ENCODE data around the gene CAPZA1. TPM values are rescaled to one million over a fixed set of nuclear protein-coding genes. Genes with fewer than 3 reads are reported as not detected.

The CAPZA1 gene
- total RNA-seq, 1 experiment from 2014 or later, result 108 TPM

- Histone ChIP-seq H2AK5ac (ENCODE audit: insufficient read length, low read length) (no peak overlapping the region), H3T11ph (ENCODE audit: low read length) (no peak overlapping the region), H4K8ac (replicated peaks; ENCODE audit: insufficient read length, low read depth, low read length) (no peak overlapping the region), H4K5ac (ENCODE audit: insufficient read length, low read depth, low read length) (no peak overlapping the region), H3K79me1 (ENCODE audit: insufficient read depth, low read depth, low read length, poor library complexity, severe bottlenecking) (peaks cover 9% of the 10 kb centered on the region), H3K9me3 (ENCODE audit: control insufficient read depth, low read depth, low read length) (no peaks in the 10 kb centered on the region), H4K20me1 (ENCODE audit: control insufficient read depth, insufficient read depth, insufficient read length) (no peaks in the 10 kb centered on the region), H3K23me2 (ENCODE audit: insufficient read length, low read depth, low read length, poor library complexity, severe bottlenecking) (no peaks in the 10 kb centered on the region), H2AFZ (ENCODE audit: low read length) (no peak overlapping the region), H3K27ac (ENCODE audit: insufficient read length, low read depth, low read length) (no peak overlapping the region), H2BK20ac (ENCODE audit: low read depth, low read length, poor library complexity, severe bottlenecking) (no peak overlapping the region), H3K56ac (ENCODE audit: insufficient read length, low read depth, low read length) (no peak overlapping the region), H2BK15ac (ENCODE audit: low read depth, low read length) (no peak overlapping the region), H3K4me2 (ENCODE audit: insufficient read depth, insufficient read length, low read length) (no peak overlapping the region), H3K23ac (ENCODE audit: insufficient read length, low read depth, low read length) (no peak overlapping the region), H3K9ac (ENCODE audit: extremely low read depth, insufficient read length, low read length) (no peak overlapping the region), H3K4me1 (ENCODE audit: insufficient read depth, low read length) (no peaks in the 10 kb centered on the region), H3K79me2 (ENCODE audit: insufficient read depth, low read length) (peaks cover 26% of the 10 kb centered on the region; the same call in 1 of the 2 replicates), H2BK12ac (ENCODE audit: insufficient read length, low read depth, low read length) (no peak overlapping the region), H2BK120ac (ENCODE audit: low read depth, low read length, poor library complexity, severe bottlenecking) (no peak overlapping the region), H3K18ac (ENCODE audit: insufficient read length, low read depth, low read length) (no peak overlapping the region), H3K4ac (ENCODE audit: low read depth, low read length) (no peak overlapping the region), H4K91ac (ENCODE audit: insufficient read length, low read depth, low read length) (no peak overlapping the region), H3K14ac (ENCODE audit: insufficient read depth, low read length) (no peak overlapping the region), H2BK5ac (ENCODE audit: insufficient read length, low read length) (no peak overlapping the region), H3K27me3 (ENCODE audit: insufficient read depth, low read length) (no peaks in the 10 kb centered on the region)
- TF ChIP-seq, protein P1, sequence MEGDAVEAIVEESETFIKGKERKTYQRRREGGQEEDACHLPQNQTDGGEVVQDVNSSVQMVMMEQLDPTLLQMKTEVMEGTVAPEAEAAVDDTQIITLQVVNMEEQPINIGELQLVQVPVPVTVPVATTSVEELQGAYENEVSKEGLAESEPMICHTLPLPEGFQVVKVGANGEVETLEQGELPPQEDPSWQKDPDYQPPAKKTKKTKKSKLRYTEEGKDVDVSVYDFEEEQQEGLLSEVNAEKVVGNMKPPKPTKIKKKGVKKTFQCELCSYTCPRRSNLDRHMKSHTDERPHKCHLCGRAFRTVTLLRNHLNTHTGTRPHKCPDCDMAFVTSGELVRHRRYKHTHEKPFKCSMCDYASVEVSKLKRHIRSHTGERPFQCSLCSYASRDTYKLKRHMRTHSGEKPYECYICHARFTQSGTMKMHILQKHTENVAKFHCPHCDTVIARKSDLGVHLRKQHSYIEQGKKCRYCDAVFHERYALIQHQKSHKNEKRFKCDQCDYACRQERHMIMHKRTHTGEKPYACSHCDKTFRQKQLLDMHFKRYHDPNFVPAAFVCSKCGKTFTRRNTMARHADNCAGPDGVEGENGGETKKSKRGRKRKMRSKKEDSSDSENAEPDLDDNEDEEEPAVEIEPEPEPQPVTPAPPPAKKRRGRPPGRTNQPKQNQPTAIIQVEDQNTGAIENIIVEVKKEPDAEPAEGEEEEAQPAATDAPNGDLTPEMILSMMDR (conservative IDR thresholded peaks at IDR 0.05), result no peak
- H3K27me3 Mint-ChIP-seq (ENCODE audit: low read depth), result no peaks in the 10 kb centered on the region
- no peaks in the 10 kb centered on the region for H3K4me1 Mint-ChIP-seq
- H3K27ac Mint-ChIP-seq, result peak overlapping the region in 1 of 3 experiments; percentile 6; a peak in 1 of 7 replicates
- no peak overlapping the region for H3K4me3 Mint-ChIP-seq
- H3K9me3 Mint-ChIP-seq, result no peaks in the 10 kb centered on the region
- H3K36me3 Mint-ChIP-seq (ENCODE audit: insufficient read depth in 1 of 3, low read depth in 3 of 3), result peaks cover 0 to 25% (median 5%) of the 10 kb centered on the region in 3 experiments; a peak in 3 of 7 replicates
- no peak for DNase-seq
These were observed 9.6 kb downstream of the CAPZA1 start for GRCh38 chr1:112629256-112629655.

All from H9 (cell line).